SJCRH30 (cell line): ENCODE data around the gene G0S2. TPM values are rescaled to one million over a fixed set of nuclear protein-coding genes. Genes with fewer than 3 reads are reported as not detected.
"Not testable (repeated sequence)": the region's sequence is repeated elsewhere in the genome, so short reads cannot be mapped to it uniquely, and the experiment has no call there.

ENCODE experiments used
- DNase-seq, 2 experiments: peaks; one replicate each; pipeline ENCODE4 v3.0.0-alpha.2; 2015 to 2020
- H3K27ac ChIP-seq: fragments of 250-450 bp; sonication (Bioruptor Pico); 2 replicates; pipeline ENCODE4 v1.5.1; 2020; ENCODE audit warnings: mild to moderate bottlenecking, moderate library complexity
- H3K27me3 ChIP-seq: fragments of 250-450 bp; sonication (Bioruptor Pico); 2 replicates; pipeline ENCODE4 v1.5.1; 2020; ENCODE audit warnings: mild to moderate bottlenecking, moderate library complexity
- H3K36me3 ChIP-seq: fragments of 250-450 bp; sonication (Bioruptor Pico); 2 replicates; pipeline ENCODE4 v1.5.1; 2020; ENCODE audit warnings: mild to moderate bottlenecking, moderate library complexity
- H3K4me1 ChIP-seq: fragments of 250-450 bp; sonication (Bioruptor Pico); 2 replicates; pipeline ENCODE4 v1.5.1; 2020; ENCODE audit warnings: mild to moderate bottlenecking, moderate library complexity
- H3K4me3 ChIP-seq: fragments of 250-450 bp; sonication (Bioruptor Pico); 2 replicates; pipeline ENCODE4 v1.5.1; 2020; ENCODE audit warnings: mild to moderate bottlenecking, moderate library complexity
- H3K9me3 ChIP-seq: fragments of 250-450 bp; sonication (Bioruptor Pico); replicated peaks from 2 replicates; pipeline ENCODE4 v1.5.1; 2020; ENCODE audit warnings: mild to moderate bottlenecking, moderate library complexity
- total RNA-seq: library from RNA; depleted of rRNA; stranded (reverse); fragments of >200 nt; shearing (Covaris generic); gene quantifications from 2 replicates; pipeline ENCODE4 v1.2.3, GENCODE V29; 2014

G0S2 gene
- total RNA-seq, 1 experiment from 2014 or later: 1.3 TPM

DNA sequence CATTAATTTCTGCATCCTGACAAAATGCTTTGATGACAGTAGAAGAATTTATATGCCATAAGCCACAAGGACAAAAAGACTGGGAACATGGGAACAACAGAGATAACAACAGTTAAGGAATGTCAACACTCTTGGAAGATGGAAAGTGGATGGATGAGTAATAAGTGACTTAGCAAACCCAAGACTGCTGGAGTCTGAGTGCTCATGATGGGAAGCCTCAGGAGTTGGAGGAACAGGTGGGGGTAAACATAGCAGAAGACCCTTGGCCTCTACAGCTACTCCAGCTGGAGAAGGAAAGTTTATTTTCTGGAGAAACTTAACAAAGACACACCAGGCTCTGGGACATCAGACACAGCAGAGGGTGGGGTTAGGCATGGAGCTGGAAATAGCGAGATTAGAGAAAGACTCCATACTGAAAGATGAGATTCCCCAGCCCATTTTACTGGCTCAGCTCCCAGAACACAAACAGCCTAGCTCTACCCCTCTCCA is 13.6 kb downstream of the G0S2 start:
- no peaks in the 10 kb centered on the region for H3K9me3 ChIP-seq
- no peaks in the 10 kb centered on the region for H3K36me3 ChIP-seq
- H3K4me3 ChIP-seq: no peak overlapping the region
- no peaks in the 10 kb centered on the region for H3K27me3 ChIP-seq
- H3K4me1 ChIP-seq: peaks cover 15% of the 10 kb centered on the region
- peak; percentile 29 to 48 for DNase-seq
- H3K27ac ChIP-seq: no peak overlapping the region

DNA sequence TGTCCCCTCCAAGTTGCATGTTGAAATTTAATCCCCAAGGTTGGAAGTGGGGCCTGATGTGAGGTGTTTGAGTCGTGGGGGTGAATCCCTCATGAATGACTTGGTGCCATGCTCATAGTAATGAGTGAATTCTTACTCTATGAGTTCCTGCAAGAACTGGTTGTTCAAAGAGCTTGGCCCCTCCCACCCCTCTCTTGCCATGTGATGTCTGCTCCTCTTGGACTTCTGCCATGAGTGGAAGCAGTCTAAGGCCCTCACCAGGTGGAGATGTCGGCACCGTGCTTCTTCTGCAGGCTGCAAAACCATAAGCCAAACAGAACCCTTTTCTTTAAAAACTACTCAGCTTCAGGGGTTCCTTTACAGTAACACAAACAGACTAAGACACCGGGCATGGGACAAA is 14.3 kb downstream of the G0S2 start:
- peak; percentile 50 to 62 for DNase-seq
- Histone ChIP-seq H3K27me3 (no peaks in the 10 kb centered on the region), H3K36me3 (no peaks in the 10 kb centered on the region), H3K4me1 (peaks cover 15% of the 10 kb centered on the region), H3K27ac (no peak overlapping the region), H3K4me3 (no peak overlapping the region), H3K9me3 (no peaks in the 10 kb centered on the region)

DNA sequence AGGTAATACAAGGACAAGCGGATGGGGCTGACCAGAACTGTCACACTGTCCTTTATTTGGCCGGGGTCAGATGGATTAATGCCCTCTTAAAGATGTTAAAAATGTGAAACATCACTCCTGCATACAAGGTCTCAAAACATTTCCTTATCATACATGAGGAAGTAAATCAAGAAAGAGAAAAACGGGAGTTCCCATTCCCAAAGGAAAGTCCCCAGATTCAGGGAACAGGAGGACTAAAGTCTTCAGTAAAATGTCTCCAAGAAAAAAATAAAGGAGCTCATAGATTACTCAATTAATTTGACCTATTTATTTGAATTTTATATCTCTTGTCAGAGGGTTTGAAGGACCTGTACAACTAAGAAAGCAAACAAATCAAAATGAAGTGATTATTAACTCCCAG is 16.0 kb downstream of the G0S2 start:
- Histone ChIP-seq H3K9me3 (no peaks in the 10 kb centered on the region), H3K4me3 (no peak overlapping the region), H3K4me1 (peaks cover 15% of the 10 kb centered on the region), H3K27ac (no peak overlapping the region), H3K27me3 (no peaks in the 10 kb centered on the region), H3K36me3 (no peaks in the 10 kb centered on the region)
- DNase-seq: no peak

DNA sequence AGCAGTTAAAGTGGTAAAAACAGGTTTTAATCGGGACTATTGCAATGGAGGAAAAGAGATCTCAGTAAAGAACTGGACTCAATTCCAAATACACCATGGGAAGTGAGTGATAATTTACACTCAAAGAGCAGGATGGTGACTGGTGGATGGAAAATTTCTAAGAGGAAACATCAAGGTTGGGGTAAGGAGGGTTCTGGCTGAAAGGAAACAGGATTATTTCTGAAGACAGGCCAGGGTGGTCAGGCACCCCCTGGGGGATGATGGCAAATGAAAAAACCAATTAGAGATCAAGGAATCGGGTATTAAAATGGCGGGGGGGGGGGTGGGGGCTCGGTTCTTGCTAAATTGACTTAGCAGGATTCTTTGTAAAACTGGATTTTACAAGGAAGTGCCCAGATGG is 17.1 kb downstream of the G0S2 start:
- DNase-seq: no peak
- H3K27ac ChIP-seq: no peak overlapping the region

DNA sequence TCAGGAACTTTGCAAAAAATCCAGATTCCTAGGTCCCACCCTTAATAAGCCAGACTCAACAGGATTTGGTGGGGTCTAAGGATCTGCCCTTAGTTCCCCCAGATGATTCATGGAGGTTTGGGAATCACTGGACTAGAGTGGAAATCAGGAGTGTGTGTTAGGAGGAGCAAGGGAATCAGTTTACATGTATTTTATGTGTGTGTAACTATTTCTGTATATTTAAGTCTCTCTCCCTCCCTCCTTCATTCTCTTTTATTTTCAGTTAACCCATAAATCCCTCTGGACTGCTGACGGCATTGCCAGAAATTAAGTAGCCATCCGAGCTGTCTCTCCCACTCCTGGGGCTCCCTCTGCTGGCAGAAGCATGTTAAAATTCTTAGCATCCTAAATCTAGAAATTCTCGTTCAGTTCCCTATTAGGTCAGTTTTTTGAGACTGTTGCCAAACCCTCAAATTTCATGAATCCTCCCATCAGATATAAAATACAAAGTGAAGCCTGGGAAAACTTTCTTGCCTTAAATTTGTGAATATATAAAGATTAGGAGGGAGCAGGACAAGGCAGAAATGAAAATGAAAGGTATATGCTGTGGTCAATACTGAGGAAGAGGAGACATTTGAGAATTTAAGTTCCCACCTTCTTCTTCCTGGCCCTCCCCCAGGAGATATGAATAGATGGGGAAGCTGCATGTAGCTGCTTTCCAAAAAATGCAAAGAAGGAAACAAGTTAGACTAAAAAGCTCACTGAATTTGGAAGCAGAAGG is 17.7 kb downstream of the G0S2 start:
- Histone ChIP-seq H3K27ac (no peak overlapping the region), H3K36me3 (no peaks in the 10 kb centered on the region), H3K27me3 (no peaks in the 10 kb centered on the region), H3K9me3 (no peaks in the 10 kb centered on the region), H3K4me3 (no peak overlapping the region), H3K4me1 (peaks cover 15% of the 10 kb centered on the region)
- DNase-seq: peak; percentile 82 to 91

More for the DNA sequence above, 17.1 kb downstream of the G0S2 start:
- H3K27me3 ChIP-seq: no peaks in the 10 kb centered on the region
- no peak overlapping the region for H3K4me3 ChIP-seq
- H3K9me3 ChIP-seq: no peaks in the 10 kb centered on the region
- peaks cover 15% of the 10 kb centered on the region for H3K4me1 ChIP-seq
- H3K36me3 ChIP-seq: no peaks in the 10 kb centered on the region

DNA sequence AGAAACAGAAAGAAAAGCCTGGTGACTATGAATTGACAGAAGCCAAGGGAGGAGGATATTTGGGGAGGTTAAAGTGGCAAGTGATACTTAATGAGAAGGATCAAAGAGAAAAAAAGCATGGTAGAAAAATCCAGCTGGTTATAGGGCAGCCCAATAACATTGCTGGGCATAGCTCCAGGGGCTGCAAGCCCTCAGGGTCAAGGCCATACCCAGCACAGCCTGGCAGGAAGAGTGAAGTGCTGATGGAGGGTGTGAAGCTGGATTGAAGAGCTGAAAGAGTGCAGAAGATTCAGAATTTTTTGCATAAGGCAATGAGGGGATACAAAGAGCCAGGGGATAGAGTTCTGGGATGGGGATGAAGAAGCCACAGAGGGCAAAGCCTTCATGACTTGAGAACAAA is 21.5 kb downstream of the G0S2 start:
- H3K27ac ChIP-seq: no peak overlapping the region
- DNase-seq: no peak
- peaks cover 2% of the 10 kb centered on the region; the same call in 1 of the 2 replicates for H3K4me1 ChIP-seq
- no peaks in the 10 kb centered on the region for H3K27me3 ChIP-seq
- H3K4me3 ChIP-seq: no peak overlapping the region
- H3K9me3 ChIP-seq: no peaks in the 10 kb centered on the region
- no peaks in the 10 kb centered on the region for H3K36me3 ChIP-seq

DNA sequence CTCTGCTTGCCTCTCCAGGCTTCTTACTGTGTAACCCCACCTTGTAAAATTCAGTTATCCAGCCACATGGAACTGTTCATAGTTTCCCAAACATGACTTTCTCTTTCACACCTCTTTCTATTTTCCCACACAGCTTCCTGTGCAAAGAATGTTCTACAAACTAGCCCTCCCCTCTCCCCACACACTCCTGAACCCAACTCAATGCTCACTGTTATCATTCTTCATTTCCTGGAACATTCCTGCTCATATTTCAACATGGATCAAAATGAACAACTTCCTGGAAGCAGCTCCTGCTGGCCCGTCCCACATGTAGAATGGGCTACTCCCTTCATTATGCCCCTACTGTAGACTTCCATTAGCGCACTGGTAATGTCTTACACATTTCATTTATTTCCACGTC is 21.9 kb downstream of the G0S2 start:
- Histone ChIP-seq H3K27ac (no peak overlapping the region), H3K4me1 (peaks cover 2% of the 10 kb centered on the region; the same call in 1 of the 2 replicates), H3K27me3 (no peaks in the 10 kb centered on the region), H3K4me3 (no peak overlapping the region), H3K9me3 (no peaks in the 10 kb centered on the region), H3K36me3 (no peaks in the 10 kb centered on the region)
- DNase-seq: no peak

DNA sequence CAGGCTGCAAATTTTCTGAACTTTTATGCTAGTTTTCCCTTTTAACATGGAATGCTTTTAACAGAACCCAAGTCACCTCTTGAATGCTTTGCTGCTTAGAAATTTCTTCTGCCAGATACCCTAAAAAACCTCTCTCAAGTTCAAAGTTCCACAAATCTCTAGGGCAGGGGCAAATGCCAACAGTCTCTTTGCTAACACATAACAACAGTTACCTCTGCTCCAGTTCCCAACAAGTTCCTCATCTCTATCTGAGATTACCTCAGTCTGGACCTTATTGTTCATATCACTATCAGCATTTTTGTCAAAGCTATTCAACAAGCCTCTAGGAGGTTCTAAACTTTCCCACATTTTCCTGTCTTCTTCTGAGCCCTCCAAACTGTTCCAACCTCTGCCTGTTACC is 25.5 kb downstream of the G0S2 start:
- not testable (repeated sequence) for DNase-seq, H3K4me1 ChIP-seq, H3K4me3 ChIP-seq, H3K36me3 ChIP-seq, H3K27me3 ChIP-seq, H3K27ac ChIP-seq, H3K9me3 ChIP-seq

DNA sequence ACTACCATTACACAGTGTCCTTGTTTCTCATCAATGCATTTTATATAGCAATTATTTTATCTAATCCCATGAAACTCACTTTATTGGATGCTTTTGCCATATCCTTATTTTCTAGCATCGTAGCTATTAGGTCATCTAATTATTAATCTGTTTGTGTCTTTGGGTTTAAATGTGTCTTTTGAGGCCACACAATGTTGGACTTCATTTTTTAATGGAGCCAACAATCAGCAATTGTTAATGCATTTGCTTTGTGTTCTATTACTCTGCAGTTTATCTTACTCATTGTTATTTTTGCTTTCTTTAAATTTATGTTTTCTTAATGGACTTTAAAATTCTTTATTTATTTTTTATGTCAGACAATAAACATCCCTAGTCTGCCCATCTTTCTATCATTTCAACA is 27.6 kb downstream of the G0S2 start:
- Histone ChIP-seq H3K9me3 (no peaks in the 10 kb centered on the region), H3K27me3 (peaks cover 9% of the 10 kb centered on the region), H3K4me1 (no peaks in the 10 kb centered on the region), H3K36me3 (no peaks in the 10 kb centered on the region), H3K27ac (no peak overlapping the region), H3K4me3 (no peak overlapping the region)
- DNase-seq: no peak

DNA sequence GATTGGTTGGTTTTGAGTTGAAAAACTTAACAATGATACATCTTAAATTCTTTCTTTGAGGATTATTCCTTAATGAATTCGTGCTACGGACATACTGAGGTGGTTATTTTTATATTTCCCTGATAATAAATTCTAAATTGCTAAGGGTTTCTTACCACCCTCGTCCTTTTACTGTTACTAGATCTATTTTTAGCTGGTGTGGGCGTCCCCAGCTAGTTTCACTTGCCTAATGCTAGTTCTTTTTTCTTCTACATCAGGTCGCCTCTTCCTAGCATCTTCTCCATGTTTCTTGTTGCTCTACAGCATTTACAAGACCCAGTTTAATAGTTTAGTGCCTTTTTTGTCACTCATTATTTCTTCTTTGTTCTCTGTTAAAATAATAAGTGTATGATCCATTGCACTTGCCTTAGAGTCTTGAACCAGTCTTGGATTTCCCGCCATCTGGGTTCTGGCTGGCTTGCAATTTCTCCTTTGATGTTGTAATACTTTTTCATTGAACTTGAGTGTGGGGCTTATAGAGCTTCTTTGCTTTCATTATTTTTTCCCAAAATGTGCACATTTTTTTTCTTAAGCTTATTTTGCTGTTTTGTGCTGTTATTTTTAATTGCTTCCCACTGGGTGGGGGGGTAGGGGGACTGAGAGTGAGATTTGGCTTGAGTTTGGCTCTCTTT is 28.8 kb downstream of the G0S2 start:
- Histone ChIP-seq H3K4me3 (no peak overlapping the region), H3K9me3 (no peaks in the 10 kb centered on the region), H3K27ac (no peak overlapping the region), H3K36me3 (no peaks in the 10 kb centered on the region), H3K4me1 (no peaks in the 10 kb centered on the region), H3K27me3 (peaks cover 9% of the 10 kb centered on the region)
- no peak for DNase-seq

DNA sequence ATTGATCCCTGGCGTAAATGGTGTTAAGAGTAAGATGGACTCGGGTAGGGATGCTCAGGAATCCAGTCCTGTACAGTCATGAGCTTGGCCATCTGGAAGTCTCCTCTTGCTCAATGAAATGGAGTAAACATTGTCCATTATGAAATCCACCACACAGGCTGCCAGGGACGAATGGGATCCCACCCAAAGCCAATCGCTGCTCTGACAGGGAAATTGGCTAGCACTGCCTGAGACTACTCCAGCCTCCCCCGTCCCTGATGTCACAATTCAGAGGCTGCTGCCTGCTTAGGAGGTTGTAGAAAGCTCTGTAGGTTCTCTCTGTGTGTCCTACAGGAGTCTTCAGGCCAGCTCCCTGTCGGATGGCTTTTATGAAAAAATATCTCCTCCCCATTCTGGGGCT is 29.4 kb downstream of the G0S2 start, which contains the start of gene HSD11B1:
Gene HSD11B1 (plus strand): TSS at position 263 of the 400 bp plus-strand sequence. CDS start 97 bp downstream, at position 360.
- no peak for DNase-seq
- H3K4me3 ChIP-seq: no peak within 1 kb of the TSS

DNA sequence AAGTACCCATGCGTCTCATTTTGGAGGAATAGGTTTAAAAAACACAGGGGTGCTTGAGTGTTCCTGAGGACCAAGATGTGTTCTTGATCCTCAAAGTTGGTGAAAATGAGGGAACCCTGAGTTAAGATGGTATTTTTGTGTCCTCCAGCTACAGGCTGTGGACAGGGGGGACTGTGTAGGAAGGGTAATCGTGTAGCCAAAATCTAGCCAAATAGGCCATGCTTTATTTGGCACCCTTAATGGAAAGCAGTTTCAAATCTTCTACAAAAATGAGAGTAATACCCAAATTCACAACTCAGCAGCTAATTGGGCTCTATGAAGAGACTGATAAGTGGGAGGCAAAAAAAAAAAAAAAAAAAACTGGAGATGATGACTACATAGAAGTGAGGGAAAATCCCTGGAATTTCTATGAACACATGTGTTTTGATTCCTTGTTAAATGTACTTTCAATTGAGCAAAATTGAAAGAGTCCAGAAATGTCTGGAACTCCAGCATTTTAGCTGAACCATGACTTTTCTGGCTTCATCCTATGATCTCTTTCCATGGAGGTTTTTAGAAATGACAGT is 29.9 kb downstream of the G0S2 start:
- Histone ChIP-seq H3K9me3 (no peaks in the 10 kb centered on the region), H3K36me3 (no peaks in the 10 kb centered on the region), H3K4me1 (no peaks in the 10 kb centered on the region), H3K27me3 (peaks cover 9% of the 10 kb centered on the region), H3K4me3 (no peak overlapping the region), H3K27ac (no peak overlapping the region)
- no peak for DNase-seq

More for the DNA sequence above, 29.4 kb downstream of the G0S2 start, which contains the start of gene HSD11B1:
- Histone ChIP-seq H3K27me3 (peaks cover 9% of the 10 kb centered on the region), H3K9me3 (no peaks in the 10 kb centered on the region), H3K27ac (no peak within 1 kb of the TSS), H3K4me1 (no peaks in the 10 kb centered on the region), H3K36me3 (no peaks in the 10 kb centered on the region)

DNA sequence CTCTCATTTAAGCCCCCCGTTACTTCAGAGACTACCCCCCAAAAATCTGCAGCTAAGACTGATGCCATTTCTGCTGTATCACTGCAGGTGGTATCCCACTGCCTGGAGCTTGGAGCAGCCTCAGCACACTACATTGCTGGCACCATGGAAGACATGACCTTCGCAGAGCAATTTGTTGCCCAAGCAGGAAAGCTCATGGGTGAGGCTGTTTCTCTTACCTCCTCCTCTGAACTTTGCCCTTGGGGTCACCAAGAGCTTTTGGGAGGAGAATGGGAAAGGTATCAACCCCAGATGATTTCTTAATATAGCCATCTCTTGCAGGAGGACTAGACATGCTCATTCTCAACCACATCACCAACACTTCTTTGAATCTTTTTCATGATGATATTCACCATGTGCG is 31.4 kb downstream of the G0S2 start:
- Histone ChIP-seq H3K27me3 (peaks cover 9% of the 10 kb centered on the region), H3K27ac (no peak overlapping the region), H3K4me1 (no peaks in the 10 kb centered on the region), H3K36me3 (no peaks in the 10 kb centered on the region), H3K9me3 (no peaks in the 10 kb centered on the region), H3K4me3 (no peak overlapping the region)
- no peak for DNase-seq

DNA sequence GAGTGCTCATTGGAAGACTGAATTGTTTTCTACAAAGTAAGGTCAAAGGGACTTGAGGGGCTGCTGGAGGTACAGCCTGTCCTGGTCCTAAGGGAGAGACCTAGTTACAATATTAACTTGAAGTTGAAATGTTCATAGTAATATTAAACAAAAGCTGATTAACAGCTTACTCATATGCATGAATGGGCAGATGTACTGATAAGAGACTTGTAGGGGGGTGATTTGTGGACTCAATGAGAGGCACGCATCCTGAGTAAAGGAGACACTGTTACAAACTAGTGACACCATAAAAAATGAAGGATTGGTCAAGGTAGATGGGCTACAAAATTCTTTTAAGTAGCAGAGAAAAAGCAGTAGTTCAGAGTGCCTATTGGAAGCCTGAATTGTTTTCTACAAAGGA is 32.1 kb downstream of the G0S2 start:
- peaks cover 9% of the 10 kb centered on the region for H3K27me3 ChIP-seq
- no peak for DNase-seq
- no peaks in the 10 kb centered on the region for H3K9me3 ChIP-seq
- no peaks in the 10 kb centered on the region for H3K36me3 ChIP-seq
- H3K27ac ChIP-seq: no peak overlapping the region
- no peaks in the 10 kb centered on the region for H3K4me1 ChIP-seq
- H3K4me3 ChIP-seq: no peak overlapping the region

DNA sequence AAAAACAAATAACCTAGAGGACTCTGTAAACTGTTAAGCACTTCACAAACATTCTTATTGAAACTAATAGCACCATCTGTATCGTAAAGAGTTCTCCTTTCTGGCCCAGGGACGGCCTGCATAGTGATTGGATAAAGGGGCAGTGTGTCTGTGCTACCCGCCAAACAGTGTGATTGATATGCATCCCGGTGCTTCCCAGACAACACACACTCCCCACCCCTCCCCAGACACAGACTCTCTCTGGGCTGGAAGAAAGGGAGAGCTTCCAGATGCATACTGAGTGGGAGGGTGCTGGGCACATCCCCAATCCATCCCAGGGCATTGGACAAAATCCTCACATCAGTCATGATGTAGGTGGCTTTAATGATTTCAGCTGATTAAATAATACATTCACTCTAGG is 33.1 kb downstream of the G0S2 start:
- no peak for DNase-seq
- H3K27ac ChIP-seq: no peak overlapping the region
- no peaks in the 10 kb centered on the region for H3K9me3 ChIP-seq
- no peaks in the 10 kb centered on the region for H3K36me3 ChIP-seq
- peaks cover 5% of the 10 kb centered on the region for H3K27me3 ChIP-seq
- no peak overlapping the region for H3K4me3 ChIP-seq
- no peaks in the 10 kb centered on the region for H3K4me1 ChIP-seq
